Left hindlimb (tissue), 1 donor: ENCODE measurements around the gene ZNF91.
"Not testable (repeated sequence)": the region's sequence is repeated elsewhere in the genome, so short reads cannot be mapped to it uniquely, and the experiment has no call there.

ENCODE experiments used
- DNase-seq: peaks from one replicate; pipeline ENCODE4 v3.0.0-alpha.2; 2018

ZNF91 gene

DNA sequence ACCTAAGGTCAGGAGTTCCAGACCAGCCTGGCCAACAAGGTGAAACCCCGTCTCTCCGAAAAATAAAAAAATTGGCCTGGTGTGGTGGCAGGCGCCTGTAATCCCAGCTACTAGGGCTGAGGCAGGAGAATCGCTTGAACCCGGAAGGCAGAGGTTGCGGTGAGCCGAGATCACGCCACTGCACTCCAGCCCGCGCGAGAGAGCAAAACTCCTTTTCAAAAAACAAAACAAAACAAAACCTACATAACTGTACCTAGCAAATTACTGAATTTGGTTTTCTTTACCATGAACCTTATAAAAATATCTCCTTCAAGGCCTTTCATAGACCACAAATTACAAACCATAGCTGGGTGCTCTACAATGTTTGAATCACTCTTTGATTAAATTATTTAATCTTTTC is 760 bp downstream of the ZNF91 start:
- DNase-seq: no peak

DNA sequence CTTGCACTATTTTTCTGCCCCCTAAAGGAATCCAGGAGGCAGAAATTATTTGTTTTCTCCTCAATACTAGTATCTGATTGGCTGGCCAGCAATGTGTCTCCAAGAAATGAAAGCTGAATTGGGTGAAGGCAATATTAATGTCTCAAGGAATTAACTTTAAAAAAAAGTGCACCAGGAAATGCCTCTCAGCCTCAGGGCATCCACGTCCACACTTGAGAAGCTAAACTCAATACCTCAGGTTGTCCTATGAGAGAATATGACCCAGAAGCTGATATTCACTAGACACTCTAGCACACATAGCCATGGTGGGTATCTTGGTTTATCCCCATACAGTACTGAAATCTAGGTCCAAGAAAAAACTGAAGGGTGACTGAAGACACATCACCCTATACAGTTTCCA is 2.1 kb downstream of the ZNF91 start:
- no peak for DNase-seq

DNA sequence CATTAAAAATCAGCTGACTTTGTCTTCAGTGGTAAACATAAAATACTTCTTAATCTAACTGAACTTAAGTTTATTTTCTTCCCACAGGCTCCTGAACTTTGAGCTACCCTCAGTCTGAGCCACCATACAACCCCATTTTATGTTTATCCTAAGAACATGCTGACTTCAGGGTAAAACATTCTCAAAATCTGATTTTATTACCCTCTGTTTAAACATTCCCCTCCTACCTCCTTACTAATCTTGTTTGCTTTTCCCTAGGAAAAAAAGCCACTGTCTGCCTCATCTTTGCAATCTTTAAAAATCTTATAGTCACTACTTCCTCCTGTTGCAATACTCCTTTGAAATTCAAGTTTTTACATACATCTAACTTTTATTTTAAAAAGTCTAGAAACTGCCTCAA is 4.0 kb downstream of the ZNF91 start:
- DNase-seq: no peak

DNA sequence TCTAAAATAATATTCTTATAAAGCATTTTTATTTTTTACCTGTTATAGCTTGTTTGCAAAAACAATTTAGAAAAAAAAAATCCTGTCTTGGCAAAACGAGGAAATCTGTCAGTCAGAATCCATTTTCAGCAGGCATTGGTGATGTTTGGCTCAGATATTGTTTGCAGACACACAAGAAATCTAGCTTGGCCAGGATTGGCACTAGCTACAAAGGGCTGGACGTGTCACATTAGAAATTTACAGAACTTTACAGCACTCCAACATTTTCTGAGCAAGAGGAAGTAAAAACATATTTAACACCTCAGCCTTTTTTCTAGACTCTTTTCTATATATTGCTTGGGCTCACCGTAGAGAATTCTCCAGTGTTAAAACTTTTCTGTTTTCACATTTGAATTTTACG is 9.9 kb downstream of the ZNF91 start:
- no peak for DNase-seq

DNA sequence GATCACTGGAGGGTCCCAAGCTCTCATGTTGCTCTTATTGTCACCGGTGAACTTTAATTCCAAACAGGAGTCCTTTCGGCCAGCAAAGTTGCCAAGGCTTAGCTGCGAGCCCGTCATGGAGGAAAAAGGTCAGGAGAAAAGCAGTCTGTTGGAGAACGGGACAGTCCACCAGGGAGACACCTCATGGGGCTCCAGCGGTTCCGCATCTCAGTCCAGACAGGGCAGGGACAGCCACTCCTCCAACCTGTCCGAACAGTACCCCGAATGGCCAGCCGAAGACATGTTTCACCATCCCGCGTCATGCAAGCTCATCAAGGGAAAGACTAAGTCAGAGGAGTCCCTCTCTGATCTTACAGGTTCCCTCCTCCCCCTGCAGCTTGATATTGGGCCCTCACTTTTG is 10.4 kb downstream of the ZNF91 start:
- DNase-seq: no peak

DNA sequence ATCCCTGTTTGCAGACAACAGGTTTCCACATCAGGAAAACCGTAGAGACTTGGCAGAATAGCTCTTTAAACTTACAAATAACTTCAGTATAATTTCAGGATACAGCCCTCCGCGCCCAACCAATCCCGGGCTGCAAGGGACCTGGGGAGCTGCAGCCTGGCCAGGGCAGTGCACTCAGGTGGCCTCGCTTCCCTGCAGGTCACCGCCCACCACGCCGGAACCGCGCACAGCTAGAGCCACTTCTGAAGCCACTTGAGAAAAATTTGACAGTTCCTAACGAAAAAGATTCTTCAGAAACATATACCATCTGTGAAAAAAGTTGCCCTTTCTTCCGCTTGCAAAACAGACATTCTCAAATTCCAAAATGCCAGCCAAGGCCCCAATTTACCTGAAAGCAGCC is 11.1 kb downstream of the ZNF91 start:
- no peak for DNase-seq

DNA sequence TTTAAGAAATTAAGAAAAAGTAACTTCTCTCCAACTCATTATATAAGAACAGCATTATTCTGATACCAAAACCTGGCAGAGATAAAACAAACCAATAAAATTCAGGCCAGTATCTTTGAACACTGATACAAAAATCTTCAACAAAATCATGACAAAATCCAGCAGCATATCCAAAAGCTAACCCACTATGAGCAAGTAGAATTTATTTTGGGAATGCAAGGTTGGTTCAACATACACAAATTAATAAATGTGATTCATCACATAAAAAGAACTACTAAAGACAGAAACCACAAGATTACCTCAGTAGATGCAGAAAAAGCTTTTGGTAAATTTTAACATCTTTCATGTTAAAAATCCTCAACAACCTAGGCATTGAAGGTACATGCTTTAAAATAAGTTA is 12.3 kb downstream of the ZNF91 start:
- DNase-seq: no peak

DNA sequence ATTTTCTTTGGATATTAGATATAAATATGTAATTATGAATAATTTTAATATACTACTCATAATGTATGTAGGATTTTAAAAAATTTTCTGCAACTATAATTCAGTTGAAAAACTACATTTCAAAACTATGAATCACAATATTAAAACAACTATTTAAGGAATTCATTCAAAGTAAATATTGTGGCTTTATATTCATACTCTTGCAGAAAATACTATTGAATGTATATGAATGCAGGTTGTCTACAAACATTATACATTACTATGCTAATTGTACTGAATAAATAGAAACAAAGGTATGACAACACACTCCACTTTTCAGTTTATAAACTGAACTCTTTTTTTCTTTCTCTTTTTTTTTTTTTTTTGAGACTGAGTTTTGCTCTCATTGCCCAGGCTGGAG is 14.2 kb downstream of the ZNF91 start:
- DNase-seq: no peak

DNA sequence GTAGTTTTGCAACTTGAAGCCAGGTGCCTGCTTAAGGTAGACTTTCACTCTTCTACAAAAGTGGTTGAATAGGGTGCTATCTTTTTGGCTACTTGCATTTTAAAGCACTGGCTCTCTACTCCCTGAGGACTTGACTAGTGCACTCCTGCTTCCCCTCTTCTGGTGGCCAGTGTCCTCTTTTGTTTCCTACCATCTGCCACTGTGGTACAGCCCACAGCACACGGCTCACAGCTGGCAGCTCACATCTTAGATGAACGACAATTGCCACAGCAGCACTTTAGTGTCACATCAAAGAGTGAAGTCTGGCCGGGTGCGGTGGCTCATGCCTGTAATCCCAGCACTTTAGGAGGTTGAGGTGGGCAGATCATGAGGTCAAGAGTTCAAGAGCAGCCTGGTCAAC is 15.6 kb downstream of the ZNF91 start:
- DNase-seq: not testable (repeated sequence)

DNA sequence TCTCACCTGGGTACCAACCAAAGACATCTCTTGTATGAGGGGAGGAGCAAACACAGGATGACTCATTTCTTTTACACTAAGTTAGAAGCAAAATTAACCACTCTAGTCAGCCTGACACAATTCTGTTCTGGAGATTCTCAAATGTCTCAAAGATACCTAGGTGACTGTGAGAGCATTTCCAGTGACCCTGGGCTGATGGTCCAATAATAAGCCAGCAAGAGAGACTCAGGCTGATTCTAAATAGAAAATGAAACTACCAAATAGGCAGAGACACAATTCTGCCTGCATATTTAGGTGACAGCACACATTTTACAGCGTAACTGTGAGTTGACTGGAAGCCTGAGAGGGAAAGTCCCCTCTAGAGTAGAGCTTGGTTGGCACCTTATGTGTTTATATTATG is 16.3 kb downstream of the ZNF91 start:
- DNase-seq: no peak

DNA sequence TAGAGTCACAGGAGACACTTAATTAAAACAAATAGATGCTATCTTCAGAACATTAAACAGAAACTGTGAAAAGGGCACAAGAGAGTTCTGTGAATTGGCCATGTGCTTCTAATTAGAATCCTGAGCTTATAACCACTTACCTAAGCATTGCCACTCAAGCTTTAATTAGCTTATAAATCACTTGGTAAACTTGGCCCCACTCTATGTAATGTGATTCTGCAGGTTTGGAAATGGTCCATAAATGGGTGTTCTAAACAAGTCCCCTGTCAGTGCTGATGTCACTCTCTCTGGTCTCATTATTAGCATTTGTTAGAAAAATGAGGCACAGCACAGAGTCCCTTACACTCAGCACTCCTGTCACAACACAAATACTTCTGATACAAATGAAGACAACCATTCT is 18.0 kb downstream of the ZNF91 start:
- DNase-seq: no peak

DNA sequence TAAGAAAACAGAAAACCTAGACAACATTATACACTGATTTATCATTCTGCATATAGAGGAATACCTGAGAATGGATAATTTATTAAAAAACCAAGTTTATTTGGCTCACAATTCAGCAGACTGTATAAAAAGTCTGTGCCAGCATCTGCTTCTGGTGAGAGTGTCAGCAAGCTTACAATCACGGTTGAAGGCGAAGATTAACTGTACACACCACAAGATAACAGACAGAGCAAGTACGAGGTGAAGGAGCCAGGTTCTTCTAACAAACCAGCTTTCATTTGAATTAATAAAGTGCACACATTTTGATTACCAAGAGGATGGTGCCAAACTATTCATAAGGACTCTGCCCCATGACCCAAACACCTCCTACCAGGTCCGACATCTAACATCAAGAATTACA is 28.8 kb downstream of the ZNF91 start:
- DNase-seq: no peak

DNA sequence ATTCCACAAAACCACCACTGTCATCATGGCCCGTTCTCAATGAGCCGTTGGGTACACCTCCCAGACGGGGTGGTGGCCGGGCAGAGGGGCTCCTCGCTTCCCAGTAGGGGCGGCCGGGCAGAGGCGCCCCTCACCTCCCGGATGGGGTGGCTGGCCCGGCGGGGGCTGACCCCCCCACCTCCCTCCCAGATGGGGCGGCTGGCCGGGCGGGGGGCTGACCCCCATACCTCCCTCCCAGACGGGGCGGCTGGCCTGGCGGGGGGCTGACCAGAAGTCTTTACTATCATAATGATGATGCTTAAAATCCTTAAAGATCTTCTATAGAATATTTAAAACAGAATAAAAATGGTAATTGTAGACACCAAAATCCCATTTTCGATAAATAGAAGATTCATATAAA is 29.2 kb downstream of the ZNF91 start:
- not testable (repeated sequence) for DNase-seq

DNA sequence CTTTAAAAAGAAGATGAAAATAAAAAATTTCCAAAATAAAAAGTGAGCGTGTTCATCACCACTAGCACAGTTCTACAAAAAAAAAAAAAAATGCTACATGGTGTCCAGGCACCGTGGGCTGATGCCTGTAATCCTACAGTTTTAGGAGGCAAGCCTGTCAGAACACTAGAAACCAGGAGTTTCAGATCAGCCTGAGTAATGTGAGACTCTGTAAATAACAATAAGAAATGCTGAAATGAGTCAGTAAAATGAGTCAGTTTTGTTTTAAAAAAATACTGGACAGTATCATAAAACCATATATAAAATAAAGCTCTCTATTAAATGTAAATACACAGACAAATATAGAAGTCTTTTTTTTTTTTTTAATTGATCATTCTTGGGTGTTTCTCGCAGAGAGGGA is 30.0 kb downstream of the ZNF91 start:
- DNase-seq: no peak

DNA sequence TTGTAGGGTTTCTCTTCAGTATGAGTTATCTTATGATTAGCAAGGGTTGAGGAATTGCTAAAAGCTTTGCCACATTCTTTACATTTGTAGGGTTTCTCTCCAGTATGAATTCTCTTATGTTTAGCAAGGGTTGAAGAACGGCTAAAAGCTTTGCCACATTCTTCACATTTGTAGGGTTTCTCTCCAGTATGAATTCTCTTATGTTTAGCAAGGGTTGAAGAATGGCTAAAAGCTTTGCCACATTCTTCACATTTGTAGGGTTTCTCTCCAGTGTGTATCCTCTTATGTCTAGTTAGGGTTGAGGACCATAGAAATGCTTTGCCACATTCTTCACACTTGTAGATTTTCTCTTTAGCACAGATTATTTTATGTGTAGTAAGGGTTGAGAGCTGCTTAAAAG is 33.4 kb downstream of the ZNF91 start:
- DNase-seq: not testable (repeated sequence)

DNA sequence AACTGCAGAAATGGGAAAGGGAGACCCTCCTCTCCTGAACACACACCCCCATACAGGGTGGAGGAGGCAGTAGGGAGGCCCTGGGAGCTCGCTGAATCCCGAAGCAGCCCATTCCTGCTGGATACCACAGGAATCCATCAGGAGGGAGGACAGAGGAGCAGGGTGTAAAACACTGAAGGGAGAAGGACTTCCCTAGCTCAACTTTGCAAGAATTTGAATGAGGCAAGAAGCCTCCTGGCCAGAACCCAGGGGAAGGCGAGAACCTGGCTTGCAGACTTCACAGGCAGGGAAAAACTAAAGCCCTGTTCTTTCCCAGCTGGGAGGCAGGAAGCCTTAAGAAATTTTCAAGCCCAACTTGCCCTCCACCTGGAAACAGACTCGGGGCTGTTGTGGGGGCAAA is 43.5 kb downstream of the ZNF91 start:
- no peak for DNase-seq

DNA sequence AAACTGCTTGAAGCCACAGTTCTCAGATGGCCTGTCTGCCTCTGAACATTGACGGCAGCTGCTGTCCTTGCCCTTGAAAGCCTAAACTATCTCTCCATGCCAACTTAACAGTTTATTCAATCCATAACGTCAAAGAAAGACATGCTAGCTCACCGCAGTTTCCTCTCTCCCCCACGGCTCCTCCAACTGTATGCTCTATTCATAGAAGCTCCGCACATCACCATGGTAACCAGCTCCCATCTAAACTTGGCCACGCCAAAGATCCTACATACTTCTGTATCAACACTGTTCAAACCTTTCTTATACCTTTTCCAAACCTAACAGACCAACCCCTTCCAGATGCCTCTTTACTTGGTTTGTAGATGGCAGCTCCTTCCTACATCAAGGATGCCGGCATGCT is 48.6 kb downstream of the ZNF91 start:
- DNase-seq: no peak

DNA sequence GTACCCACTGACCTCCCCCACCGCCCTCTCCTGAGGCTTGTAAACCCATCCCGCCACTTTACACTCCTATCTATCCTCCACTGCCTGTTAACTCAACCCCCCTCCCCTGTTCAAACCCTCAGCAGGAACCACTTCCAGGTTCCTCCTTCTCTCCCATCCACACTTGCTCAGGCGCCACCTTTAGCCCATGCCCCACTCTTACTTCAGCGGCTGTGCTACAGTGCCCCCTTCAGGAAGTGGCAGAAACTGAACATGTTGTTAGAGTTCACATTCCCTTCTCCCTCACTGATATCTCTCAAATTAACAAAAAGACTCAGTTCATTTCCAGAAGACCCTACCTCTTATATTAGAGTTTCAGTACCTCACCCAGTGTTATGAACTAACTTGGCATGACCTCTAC is 49.4 kb downstream of the ZNF91 start:
- DNase-seq: no peak

DNA sequence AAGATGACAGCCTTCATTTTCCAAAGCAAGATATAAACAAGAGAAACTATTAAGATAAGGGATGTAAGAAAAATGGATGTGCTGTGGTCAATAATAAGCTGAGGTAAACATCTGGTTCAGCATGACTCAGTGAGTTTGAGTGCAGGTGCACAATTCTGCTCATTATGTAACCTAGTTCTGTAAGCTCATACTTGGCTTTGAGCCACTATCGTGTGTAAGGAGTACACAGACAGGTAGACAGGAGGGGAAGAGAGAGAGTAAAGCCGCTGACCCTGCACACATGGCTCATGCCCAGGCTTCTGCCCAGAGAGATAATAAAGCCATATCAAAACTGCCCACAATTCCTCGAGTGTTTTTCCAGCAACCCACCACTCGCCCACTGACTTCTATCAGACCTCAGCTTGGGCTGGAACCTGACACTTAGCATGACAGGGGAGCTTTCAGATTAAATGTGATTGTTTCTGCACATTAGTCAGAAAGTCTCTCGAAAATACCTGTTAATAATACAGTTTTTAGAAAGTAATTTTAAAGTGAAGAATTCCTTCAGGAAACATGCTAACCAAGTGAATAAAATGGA is 51.7 kb downstream of the ZNF91 start:
- no peak for DNase-seq

DNA sequence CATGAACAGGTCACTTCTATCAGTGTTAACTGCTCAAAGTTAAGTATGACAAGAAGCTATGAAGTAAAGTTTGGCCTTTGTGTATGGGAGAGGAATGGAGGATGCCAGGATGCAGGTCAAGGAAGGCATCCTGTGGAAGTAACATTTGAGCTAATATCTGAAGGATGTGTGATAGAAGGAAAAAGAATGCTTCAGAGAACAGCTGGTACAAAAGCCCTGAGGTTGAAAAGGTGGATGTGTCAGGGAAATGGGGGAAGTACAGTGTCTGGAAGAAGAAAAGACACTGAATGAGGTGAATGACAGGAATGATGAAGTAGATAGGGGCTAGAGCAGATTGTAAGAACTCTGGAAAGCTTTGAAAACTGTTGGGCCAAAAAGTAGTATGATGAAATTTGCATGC is 67.1 kb downstream of the ZNF91 start:
- no peak for DNase-seq

DNA sequence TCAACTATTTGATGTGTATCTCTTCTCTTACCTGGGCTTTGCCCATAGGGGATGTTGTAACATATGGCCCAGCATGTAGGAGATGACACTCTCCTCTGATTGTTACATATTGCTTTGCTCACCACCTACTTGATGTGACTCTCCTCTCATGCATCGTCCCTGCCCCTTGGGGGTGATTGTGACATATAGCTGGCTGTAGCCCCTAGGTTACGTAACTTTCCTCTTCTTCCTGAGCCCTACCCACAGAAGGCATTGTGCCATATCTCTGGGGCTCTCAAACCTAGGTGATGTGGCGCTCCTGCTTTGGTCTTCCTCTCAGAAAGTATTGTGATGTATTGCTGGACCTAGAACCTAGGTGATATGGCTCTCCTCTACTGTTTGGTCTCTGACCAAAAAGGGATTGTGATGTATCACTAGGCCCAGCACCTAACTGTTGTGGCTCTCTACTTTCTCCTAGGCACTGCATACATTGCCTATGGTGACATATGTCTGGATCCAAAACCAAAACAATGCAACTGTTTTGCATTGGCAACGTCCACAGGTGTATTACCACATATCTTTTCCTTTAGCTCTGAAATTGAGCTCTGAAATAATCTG is 73.2 kb downstream of the ZNF91 start:
- DNase-seq: no peak

DNA sequence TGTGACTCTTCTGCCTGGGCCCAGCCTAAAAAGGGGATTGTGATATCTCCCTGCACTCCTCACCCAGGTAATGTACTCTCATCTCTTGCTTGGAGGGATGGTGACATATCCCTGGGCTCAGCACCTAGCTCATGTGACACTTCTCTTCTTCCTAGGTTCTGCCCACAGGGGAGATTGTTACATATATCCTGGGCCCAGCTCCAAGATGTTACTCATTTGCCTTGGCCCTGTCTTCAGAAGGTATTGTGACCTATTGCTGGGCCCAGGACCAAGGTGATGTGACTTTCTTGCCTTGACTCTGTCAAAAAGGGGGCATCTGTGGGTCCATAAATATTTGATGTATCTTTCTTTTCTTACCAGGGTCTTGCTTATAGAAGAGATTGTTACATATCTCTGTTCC is 73.9 kb downstream of the ZNF91 start:
- DNase-seq: not testable (repeated sequence)

DNA sequence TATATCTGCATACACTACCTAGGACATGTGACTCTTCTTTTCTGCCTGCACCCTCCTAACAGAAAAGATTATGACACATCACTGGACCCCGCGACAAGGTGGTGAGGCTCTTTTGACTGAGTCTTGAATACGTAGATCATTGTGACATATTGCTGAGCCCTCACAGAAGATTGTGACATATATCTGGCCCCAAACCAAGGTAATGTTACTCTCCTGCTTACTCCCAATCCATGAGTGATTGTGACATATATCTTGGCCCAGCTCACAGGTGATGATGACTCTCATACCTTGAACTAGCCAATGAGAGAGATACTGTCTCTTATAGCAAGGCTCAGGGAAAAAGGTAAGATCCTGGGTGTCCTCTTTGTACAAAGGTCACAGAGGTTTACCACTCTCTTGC is 75.7 kb downstream of the ZNF91 start:
- not testable (repeated sequence) for DNase-seq

DNA sequence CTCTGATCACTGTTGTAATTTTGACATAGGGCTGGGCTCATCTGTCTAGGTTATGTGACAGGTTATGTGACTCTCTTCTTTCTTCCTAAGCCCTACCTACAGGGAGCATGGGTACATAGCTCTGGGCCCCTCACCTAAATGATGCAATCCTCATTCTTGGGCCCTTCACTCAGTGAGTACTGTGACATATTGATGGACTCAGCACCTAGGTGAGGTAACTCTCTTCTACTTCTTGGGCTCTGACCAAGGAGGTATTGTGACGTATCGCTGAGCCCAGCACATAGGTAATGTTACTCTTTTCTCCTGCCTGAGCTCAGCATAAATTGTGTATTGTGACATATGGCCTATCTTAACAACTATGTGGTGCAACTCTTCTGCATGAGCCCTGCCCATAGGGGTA is 76.3 kb downstream of the ZNF91 start:
- not testable (repeated sequence) for DNase-seq

DNA sequence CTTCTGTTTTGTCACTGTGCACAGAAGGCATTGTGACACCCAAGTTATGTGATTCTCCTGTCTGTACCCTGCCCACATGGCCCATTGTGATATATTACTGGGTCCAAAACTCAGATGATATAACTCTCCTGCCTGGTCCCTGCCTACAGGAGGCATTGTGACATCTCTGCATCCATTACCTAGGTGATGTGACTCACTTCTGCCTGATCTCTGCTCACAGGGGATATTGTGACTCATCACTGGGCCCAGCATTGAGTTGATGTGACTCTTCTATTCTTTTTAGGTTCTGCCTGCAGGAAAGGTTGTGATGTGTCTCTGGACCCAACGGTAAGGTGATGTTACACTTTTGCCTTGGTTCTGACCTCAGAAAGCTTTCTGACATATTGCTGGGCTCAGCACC is 77.1 kb downstream of the ZNF91 start:
- no peak for DNase-seq

DNA sequence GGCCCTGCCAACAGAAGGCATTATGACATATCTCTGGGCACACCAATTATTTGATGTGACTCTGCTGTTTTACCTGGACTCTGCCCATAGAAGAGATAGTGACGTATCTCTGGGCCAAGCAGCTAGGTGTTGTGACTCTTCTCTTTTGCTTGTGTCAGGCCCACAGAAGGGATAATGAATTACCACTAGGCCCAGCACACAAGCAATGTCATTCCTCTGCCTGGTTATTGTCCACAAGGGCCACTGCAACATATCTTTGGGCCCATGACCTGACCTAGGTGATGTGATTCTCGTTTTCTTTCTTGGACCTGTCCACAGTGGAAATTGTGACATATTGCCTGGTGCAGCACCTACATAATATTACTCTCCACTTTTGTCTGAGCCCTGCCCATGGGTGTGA is 80.0 kb downstream of the ZNF91 start:
- DNase-seq: no peak
